GM12801 (cell line): Measurements from ENCODE around the gene SLC15A4.

Experiments
- TF ChIP-seq, protein P1 (sequence below): IDR thresholded peaks from one replicate; pipeline ENCODE4 v1.5.1; 2011; ENCODE audit warnings: control low read depth; ENCODE audit not compliant: insufficient read length; ENCODE audit errors: extremely low read depth

The SLC15A4 gene

GRCh38 chr12:128796439-128797118 lies 27.2 kb downstream of the SLC15A4 start:
- TF ChIP-seq, protein P1, sequence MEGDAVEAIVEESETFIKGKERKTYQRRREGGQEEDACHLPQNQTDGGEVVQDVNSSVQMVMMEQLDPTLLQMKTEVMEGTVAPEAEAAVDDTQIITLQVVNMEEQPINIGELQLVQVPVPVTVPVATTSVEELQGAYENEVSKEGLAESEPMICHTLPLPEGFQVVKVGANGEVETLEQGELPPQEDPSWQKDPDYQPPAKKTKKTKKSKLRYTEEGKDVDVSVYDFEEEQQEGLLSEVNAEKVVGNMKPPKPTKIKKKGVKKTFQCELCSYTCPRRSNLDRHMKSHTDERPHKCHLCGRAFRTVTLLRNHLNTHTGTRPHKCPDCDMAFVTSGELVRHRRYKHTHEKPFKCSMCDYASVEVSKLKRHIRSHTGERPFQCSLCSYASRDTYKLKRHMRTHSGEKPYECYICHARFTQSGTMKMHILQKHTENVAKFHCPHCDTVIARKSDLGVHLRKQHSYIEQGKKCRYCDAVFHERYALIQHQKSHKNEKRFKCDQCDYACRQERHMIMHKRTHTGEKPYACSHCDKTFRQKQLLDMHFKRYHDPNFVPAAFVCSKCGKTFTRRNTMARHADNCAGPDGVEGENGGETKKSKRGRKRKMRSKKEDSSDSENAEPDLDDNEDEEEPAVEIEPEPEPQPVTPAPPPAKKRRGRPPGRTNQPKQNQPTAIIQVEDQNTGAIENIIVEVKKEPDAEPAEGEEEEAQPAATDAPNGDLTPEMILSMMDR: no peak

DNA sequence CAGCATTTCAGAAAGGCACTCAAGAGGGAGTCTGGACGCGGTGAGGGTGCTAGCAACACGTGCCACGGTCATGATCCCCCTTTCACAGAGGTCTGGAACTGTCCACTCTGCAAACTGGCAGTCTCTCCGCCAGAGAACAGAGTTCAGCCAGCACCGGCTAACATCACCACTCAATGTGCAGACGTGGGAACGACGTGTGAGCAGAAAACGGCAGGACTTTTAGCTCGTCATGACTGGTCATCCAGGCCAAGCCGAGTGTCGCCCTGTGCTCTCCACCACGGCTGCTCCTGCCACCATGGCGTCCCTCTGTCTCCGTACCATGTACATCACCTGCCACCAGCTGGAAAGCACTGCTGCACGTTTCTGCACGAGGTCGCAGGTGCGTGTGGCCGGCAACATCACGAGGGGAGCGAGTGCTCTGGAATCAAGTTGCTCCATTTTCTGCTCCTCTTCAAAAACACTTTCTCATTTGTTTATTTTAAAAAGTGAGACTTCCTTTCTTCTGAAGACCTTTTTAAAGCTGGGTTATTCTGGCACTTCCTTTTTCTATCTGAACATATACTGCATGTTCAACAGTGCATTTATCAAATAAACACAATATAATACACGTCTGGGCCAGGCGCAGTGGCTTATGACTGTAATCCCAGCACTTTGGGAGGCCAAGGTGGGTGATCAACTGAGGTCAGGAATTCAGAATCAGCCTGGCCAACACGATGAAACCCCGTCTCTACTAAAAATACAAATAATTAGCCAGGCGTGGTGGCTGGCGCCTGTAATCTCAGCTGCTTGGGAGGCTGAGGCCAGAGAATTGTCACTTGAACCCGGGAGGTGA lies 28.0 kb downstream of the SLC15A4 start:
- TF ChIP-seq, protein P1: no peak

- TF ChIP-seq, protein P1: no peak
Observed at GRCh38 chr12:128794661-128795529, 28.9 kb downstream of the SLC15A4 start.

DNA sequence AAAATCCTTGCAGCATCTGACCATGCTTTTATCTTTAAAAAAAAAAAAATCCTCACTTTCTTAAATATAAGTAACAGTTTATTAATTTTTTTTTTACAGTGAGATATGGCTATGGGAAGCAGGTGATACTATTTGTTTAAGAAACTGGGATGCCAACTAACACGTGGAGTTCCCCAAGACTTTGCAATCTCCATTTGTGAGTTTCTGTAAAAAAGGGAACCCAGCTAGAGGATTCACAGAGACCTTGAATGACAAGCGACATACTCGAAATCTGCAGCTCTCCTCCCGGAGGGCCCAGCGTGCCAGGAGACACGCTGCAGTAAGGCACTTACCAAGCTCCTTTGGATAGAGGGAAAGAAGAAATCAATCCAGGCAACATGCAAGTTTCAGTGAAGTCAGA lies 30.1 kb downstream of the SLC15A4 start:
- TF ChIP-seq, protein P1: no peak

DNA sequence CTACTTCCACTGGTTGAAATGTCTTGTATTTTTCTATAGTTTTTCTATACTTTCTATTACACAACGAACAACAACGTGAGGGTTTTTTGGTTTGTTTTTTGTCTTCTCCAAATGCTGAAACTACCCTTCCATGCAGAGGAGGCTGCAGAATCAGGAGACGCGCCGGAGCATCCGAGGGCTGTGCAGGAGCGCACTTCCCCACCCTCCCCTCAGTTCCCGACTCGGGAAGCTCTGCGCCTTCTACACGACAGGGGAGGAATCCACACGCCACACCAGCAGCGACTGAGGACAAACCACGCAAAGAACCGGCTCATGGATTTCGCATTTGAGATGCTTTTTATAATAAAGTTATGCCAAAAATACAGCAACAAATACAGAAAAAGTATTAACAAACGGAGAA lies 30.9 kb downstream of the SLC15A4 start:
- TF ChIP-seq, protein P1: no peak

GRCh38 chr12:128792398-128792797 lies 31.4 kb downstream of the SLC15A4 start:
- TF ChIP-seq, protein P1: no peak
